Measurements from ENCODE around the gene LAMA3. TPM values are rescaled to one million over a fixed set of nuclear protein-coding genes. Genes with fewer than 3 reads are reported as not detected.

Gene LAMA3
- total and polyA plus RNA-seq, 2 of the 13 experiments (the other 11 are each of a cell fraction or from before 2014, with no cell fraction given) = 0.45 to 2.2 TPM

DNA sequence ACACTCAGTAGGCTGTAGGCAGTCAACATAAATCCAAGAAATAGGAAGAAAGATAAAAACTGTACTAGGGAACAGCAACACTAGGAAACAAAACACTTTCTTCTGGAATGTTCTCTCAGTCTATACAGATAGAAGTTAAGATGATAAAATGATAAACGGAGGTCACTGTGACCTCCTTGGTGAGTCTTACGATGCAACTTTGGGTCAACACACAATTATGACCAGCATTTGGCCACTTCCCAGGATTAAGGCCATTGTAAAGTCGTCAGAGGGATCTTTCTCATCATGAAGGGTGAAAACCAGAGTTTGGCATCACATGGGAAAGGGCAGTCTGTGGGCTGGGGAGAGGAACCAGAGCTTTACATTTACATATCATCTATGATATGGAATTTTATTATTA lies 33.4 kb downstream of the LAMA3 start:
- Histone ChIP-seq H3K36me3 (replicated peaks in 1 of 2; ENCODE audit: control insufficient read depth in 1 of 2, insufficient read depth in 2 of 2, low read length in 2 of 2) (no peaks in the 10 kb centered on the region), H2AFZ (ENCODE audit: low read length) (no peak overlapping the region), H3K9me3 (ENCODE audit: low read length) (no peaks in the 10 kb centered on the region), H4K20me1 (ENCODE audit: insufficient read depth, low read length) (no peaks in the 10 kb centered on the region), H3K27ac (ENCODE audit: extremely low read length, insufficient read depth, low read length) (no peak overlapping the region), H3K4me2 (ENCODE audit: low read depth, low read length) (no peak overlapping the region), H3K4me1 (ENCODE audit: insufficient read depth, low read length) (peaks cover 5% of the 10 kb centered on the region; the same call in 1 of the 2 replicates), H3K4me3 (replicated peaks in 1 of 3; ENCODE audit: insufficient read depth in 1 of 3, low read depth in 2 of 3, low read length in 3 of 3) (no peak overlapping the region), H3K9ac (ENCODE audit: insufficient read depth, low read depth, low read length) (no peak overlapping the region), H3K27me3 (ENCODE audit: control insufficient read depth in 1 of 2, insufficient read depth in 2 of 2, low read length in 2 of 2) (no peaks in the 10 kb centered on the region), H3K79me2 (ENCODE audit: insufficient read depth, low read length) (no peaks in the 10 kb centered on the region)
- in situ Hi-C loops (cut with HindIII; ENCODE audit: extremely low pct_ligation_motif_present, low pct_unique_long_range_greater_than_20kb) = no loop called here
- BruUV-seq (replicated peaks) = no TSS peak
- no peak for ATAC-seq
- ChIA-PET POLR2A (no interaction called here), CTCF (ENCODE audit: low intra/inter-chr PET ratio, low total read pairs) (no interaction called here)
- FAIRE-seq = no peak
- intact Hi-C loops (cut with micrococcal nuclease; ENCODE audit: unreplicated experiment) = no loop called here
- WGBS (ENCODE audit: low lambda C conversion rate) = 12% methylated on average over 3 of the region's 3 CpGs
- no peak for DNase-seq (ENCODE audit: low spot score)
- TF ChIP-seq HDAC1 (CRISPR knock-in tag; IDR thresholded peaks at IDR 0.05) = no peak
- TF ChIP-seq, protein P1, sequence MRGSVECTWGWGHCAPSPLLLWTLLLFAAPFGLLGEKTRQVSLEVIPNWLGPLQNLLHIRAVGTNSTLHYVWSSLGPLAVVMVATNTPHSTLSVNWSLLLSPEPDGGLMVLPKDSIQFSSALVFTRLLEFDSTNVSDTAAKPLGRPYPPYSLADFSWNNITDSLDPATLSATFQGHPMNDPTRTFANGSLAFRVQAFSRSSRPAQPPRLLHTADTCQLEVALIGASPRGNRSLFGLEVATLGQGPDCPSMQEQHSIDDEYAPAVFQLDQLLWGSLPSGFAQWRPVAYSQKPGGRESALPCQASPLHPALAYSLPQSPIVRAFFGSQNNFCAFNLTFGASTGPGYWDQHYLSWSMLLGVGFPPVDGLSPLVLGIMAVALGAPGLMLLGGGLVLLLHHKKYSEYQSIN (CRISPR knock-in tag; IDR thresholded peaks at IDR 0.05; ENCODE audit: borderline replicate concordance) = no peak
- no peak for TF ChIP-seq FOXP1 (IDR thresholded peaks at IDR 0.05)
- no peak for TF ChIP-seq FOXP1 (CRISPR knock-in tag; IDR thresholded peaks at IDR 0.05)
- TF ChIP-seq ZMYM2 (CRISPR knock-in tag; IDR thresholded peaks at IDR 0.05) = no peak
- TF ChIP-seq ZNF547 (CRISPR knock-in tag; IDR thresholded peaks at IDR 0.05) = no peak
- no peak for TF ChIP-seq TEAD2 (CRISPR knock-in tag; IDR thresholded peaks at IDR 0.05)
- TF ChIP-seq DNMT1 (CRISPR knock-in tag; IDR thresholded peaks at IDR 0.05) = no peak
- TF ChIP-seq ZNF777 (CRISPR knock-in tag; IDR thresholded peaks at IDR 0.05) = no peak
- no peak for TF ChIP-seq RFXAP (CRISPR knock-in tag; IDR thresholded peaks at IDR 0.05; ENCODE audit: borderline replicate concordance)
- no peak for TF ChIP-seq MIER2 (CRISPR knock-in tag; IDR thresholded peaks at IDR 0.05)
- TF ChIP-seq, protein P2, sequence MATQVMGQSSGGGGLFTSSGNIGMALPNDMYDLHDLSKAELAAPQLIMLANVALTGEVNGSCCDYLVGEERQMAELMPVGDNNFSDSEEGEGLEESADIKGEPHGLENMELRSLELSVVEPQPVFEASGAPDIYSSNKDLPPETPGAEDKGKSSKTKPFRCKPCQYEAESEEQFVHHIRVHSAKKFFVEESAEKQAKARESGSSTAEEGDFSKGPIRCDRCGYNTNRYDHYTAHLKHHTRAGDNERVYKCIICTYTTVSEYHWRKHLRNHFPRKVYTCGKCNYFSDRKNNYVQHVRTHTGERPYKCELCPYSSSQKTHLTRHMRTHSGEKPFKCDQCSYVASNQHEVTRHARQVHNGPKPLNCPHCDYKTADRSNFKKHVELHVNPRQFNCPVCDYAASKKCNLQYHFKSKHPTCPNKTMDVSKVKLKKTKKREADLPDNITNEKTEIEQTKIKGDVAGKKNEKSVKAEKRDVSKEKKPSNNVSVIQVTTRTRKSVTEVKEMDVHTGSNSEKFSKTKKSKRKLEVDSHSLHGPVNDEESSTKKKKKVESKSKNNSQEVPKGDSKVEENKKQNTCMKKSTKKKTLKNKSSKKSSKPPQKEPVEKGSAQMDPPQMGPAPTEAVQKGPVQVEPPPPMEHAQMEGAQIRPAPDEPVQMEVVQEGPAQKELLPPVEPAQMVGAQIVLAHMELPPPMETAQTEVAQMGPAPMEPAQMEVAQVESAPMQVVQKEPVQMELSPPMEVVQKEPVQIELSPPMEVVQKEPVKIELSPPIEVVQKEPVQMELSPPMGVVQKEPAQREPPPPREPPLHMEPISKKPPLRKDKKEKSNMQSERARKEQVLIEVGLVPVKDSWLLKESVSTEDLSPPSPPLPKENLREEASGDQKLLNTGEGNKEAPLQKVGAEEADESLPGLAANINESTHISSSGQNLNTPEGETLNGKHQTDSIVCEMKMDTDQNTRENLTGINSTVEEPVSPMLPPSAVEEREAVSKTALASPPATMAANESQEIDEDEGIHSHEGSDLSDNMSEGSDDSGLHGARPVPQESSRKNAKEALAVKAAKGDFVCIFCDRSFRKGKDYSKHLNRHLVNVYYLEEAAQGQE (IDR thresholded peaks at IDR 0.05; ENCODE audit: borderline replicate concordance in 1 of 2, low read depth in 1 of 2, low read length in 2 of 2) = no peak
- no peak for TF ChIP-seq ETV5 (CRISPR knock-in tag; IDR thresholded peaks at IDR 0.05; ENCODE audit: borderline replicate concordance)
- no peak for TF ChIP-seq PHF8 (CRISPR knock-in tag; IDR thresholded peaks at IDR 0.05)
- TF ChIP-seq PTBP1 (IDR thresholded peaks at IDR 0.05; ENCODE audit: low read depth, low read length, poor library complexity, severe bottlenecking) = no peak
- TF ChIP-seq HMG20B (CRISPR knock-in tag; conservative IDR thresholded peaks at IDR 0.05) = no peak
- no peak for TF ChIP-seq GLI4 (CRISPR knock-in tag; IDR thresholded peaks at IDR 0.05; ENCODE audit: borderline replicate concordance)
- TF ChIP-seq BCLAF1 (IDR thresholded peaks at IDR 0.05) = no peak
